Stromal cell of bone marrow (primary cell): Measurements from ENCODE around the gene SLC12A3.

Experiments used
- DNase-seq: peaks from one replicate; pipeline ENCODE4 v3.0.0-alpha.2; 2012; ENCODE audit warnings: low read depth

The SLC12A3 gene

DNA sequence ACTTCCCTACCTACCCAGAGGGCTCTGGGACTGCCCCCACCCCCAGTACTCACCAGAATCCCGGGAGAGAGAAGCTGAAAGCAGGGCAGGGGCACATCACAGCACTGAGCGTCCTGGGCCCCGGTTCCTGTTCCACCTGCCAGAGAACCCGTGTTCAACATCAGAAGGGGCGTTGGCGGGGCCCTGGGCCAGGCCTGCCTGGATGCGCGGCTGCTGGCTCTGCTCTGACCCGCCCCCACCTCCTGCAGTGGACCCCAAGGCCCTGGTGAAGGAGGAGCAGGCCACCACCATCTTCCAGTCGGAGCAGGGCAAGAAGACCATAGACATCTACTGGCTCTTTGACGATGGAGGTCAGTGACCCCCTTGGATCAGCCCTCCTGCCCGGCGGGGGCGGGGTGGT is 27.7 kb downstream of the SLC12A3 start:
- DNase-seq: no peak

DNA sequence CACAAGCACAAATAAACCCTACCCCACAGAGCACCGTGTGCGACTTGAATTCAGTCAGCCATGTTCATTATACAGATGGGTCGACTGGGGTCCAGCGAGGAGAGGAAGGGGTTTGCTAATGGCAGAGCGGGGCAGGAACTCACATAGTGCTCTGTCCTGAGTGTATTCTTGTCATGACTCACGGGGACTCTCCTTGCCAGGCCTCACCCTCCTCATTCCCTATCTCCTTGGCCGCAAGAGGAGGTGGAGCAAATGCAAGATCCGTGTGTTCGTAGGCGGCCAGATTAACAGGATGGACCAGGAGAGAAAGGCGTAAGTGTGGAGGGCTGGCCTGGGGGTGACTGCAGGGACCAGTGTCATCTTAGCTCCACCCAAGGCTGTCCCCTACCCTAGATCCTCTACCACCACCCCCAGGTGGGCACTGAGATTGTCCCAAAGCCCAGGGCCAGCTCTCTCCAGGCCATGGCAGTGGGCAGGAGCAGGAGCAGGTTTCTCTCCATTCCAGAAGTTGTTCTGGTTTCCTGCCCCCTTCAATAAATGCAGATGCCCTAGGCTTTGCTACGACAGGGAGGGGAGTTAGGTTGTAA is 29.4 kb downstream of the SLC12A3 start:
- DNase-seq: no peak

DNA sequence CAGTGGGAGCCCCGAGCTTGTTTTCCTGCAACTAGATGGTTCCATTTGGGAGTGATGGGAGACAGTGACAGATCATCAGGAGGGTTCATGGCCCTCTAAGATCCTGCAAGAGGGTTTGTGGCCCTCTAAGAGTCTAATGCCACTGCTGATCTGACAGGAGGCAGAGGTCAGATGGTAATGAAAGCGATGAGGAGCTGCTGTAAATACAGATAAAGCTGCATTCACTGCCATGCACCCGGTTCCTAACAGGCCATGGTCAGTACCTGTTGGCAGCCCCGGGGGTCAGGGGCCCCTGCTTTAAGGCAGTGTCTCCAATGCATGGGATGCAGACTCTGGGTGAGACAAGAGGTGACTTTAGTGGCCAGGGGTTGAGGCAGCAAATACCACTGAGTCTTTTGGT is 30.8 kb downstream of the SLC12A3 start:
- no peak for DNase-seq

DNA sequence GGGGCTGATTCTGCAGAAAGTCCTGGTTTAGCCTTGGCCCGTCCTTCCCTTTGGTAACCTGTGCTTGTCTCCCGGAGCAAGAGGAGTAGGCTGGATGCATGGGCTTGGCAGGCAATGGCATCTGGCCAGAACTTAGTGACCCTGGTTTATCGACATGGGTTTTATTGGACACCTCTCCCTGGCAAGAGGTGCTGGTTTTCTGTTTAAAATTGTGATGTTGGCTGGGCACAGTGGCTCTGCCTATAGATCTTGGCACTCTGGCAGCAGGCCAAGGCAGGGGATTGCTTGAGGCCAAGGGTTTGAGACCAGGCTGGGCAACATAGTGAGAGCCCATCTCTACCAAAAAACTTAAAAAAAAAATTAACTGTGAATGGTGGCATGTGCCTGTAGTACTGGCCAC is 31.2 kb downstream of the SLC12A3 start:
- no peak for DNase-seq

DNA sequence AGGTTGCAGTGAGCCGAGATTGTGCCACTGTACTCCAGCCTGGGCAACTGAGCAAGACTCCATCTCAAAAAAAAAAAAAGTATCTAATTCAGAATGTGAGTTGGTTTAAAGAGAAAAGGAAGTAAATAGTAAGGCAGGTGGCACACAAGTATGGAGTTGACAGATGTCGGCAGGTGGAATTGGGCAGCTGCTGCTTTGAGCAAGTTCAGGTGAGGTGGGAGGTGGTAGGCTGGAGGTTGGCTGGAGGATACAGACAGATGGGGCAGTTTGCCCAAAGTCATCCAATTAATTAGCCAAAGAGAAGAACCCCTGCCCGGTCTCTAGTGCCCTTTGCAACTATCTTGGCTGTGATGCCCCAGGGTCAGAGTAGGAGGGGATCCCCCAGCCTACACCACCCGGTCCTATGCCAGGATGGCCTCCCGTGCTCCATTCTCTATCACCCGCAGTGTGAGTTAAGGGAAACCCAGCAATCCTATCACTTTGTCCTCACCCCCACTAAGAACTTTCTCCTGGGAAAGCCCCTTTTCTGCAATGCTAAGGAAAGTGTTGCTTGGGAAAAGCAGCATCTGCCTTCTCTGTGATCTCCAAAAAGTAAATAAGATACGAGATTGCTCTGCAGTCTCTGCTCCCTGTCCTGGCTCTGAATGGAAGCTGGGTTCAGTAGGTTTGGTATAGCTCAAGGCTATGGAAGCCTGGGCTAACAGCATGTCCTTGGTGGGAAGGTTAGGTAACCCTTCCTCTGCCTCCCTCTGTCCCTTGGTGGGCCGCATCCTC is 32.2 kb downstream of the SLC12A3 start:
- no peak for DNase-seq

DNA sequence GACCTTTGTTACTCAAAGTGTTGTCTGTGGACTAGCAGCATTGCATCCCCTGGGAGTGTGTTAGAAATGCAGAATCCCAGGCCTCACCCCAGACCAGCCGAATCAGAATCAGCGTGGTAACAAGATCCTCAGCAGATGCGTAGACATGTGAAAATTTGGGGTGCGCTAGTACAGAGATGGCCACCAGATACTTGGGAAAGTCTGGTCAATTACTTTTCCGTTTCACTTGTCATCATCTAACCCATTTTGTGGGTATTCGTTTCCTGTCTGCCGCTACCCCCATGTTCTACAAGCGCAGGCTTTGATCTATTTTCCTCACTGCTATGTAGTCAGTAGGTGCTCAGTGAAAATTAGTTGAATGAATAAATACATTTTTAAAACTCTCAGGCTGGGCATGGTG is 33.8 kb downstream of the SLC12A3 start:
- no peak for DNase-seq

GRCh38 chr16:56903866-56904265 is 38.9 kb downstream of the SLC12A3 start:
- DNase-seq: no peak

- no peak for DNase-seq
Measured at GRCh38 chr16:56907401-56907800, 42.4 kb downstream of the SLC12A3 start.

DNA sequence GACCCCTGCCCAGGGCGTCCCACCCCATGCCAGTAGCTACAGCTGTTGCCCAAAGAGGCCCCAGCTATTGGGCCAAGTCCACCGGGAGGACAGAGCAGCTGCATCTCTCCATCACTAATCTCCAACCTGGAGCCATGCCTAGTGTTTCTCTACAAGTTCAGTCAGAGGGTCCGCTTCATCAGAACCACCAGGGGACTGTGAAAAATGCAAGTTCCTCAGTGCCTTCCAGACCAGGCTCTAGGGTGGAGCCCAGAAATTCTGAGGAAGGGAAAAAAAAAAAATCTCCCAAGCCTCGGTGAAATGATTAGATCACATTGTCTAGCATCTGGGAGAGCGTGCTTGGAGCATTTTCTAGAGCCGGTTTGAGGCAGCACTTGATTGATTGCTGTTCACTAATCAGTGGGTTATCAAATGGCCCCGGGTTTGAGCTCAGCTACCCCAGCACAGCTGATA is 44.5 kb downstream of the SLC12A3 start:
- no peak for DNase-seq

DNA sequence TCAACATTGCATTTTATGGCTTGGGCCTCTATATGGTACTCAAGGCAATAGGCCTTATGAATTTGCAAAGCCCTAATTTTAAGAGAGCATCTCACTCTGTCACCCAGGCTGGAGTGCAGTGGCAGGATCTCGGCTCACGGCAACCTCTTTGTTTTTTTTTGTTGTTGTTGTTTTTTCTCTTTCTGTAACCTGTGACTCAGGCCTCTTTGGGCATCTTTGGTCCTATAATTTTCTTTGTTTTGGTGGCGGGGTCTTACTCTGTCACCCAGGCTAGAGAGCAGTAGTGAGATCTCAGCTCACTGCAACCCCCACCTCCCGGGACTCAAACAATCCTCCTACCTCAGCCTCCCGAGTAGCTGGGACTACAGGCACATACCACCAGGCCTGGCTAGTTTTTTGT is 45.1 kb downstream of the SLC12A3 start:
- no peak for DNase-seq

- DNase-seq: no peak
Measured at GRCh38 chr16:56910654-56911539, 45.9 kb downstream of the SLC12A3 start.

- DNase-seq: no peak
Measured at GRCh38 chr16:56911771-56912571, 47.0 kb downstream of the SLC12A3 start.

GRCh38 chr16:56912746-56913708 is 48.0 kb downstream of the SLC12A3 start:
- DNase-seq: peak; percentile 84

DNA sequence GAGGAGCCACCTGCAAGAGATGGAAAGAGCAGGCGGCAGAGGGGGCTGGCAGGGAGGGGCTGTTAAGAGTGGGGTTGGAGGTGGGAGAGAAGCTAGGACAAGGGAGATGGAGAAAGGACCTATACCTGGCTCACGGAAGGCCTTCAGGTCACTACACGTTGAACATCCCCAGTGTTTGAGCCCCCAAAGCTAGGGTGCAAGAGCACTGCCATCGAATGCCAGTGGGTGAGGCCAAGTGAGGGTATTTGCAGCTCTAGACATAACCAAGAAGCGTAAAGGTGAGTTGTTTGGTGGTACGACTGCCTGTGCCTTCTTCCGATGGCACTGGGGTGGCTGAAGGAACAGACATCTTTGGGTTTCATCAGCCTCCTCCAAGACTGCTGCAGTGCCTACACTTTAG is 49.9 kb downstream of the SLC12A3 start:
- no peak for DNase-seq

DNA sequence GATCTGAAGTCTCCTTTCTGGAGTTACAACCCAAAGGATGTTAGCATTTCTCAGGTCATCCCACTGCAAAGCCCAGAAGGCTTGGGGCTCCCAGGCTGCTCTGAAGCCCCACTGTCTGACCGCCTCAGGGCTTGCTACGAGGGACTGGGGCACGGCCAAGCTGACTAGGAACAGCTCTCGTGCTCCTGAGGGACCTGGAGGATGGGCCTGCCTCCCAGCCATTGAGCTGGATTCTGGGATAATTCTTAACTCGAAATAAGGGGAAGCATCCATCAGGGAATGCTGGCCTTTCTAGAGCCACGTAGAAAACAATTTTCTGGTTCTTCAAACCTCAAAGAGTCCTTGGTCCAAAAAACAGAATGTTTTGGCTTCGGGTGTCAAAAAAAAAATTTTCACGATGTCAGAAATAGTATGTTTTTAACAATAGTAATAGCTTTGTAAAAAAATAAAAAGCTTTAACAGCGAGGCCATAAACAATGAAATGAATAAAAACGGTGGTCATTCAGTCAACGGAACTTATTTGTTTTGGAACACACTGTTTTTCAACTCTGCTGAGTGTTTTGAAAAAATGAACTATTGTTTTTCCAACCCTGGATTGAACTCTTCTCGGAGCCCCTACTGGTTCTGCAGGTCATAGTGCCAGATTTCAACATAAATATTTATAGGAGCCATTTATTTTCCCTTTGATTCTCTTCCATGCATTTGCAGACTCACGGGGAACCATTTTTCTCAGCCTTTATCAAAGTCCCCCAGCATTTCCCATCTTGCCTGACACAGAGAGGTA is 50.5 kb downstream of the SLC12A3 start:
- peak; percentile 42 for DNase-seq

GRCh38 chr16:56916571-56917403 is 51.8 kb downstream of the SLC12A3 start:
- no peak for DNase-seq

GRCh38 chr16:56918467-56919012 is 53.5 kb downstream of the SLC12A3 start:
- DNase-seq: no peak

GRCh38 chr16:56919099-56919800 is 54.2 kb downstream of the SLC12A3 start:
- DNase-seq: no peak
